NCI-H774 (cell line): Measurements from ENCODE around the gene SLC26A5.
"Not testable (repeated sequence)": the region's sequence is repeated elsewhere in the genome, so short reads cannot be mapped to it uniquely, and the experiment has no call there.

Source experiments
- DNase-seq: peaks from one replicate; lab custom pipeline; 2025; lab: John Stamatoyannopoulos, UW

Gene SLC26A5

GRCh38 chr7:103405789-103406613, 40.0 kb downstream of the SLC26A5 start:
- not testable (repeated sequence) for DNase-seq

- not testable (repeated sequence) for DNase-seq
Measured at GRCh38 chr7:103399687-103400086, 46.3 kb downstream of the SLC26A5 start.

- DNase-seq: no peak
Measured at GRCh38 chr7:103398483-103399127, 47.4 kb downstream of the SLC26A5 start.

DNA sequence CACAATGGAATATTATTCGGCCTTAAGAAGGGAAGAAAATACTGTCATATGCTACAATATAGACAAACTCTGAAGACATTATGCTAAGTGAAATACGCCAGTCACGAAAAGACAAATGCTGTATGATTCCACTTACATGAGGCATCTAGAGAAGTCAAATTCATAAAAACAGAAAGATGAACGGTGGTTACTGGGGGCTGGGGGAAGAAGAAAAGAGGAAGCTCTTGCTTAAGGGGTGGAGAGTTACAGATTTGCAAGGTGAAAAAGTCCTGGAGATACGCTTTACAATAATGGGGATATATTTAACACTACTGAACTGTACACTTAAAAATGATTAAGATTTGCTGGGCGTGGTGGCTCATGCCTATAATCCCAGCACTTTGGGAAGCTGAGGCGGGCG, 49.5 kb downstream of the SLC26A5 start:
- DNase-seq: no peak

DNA sequence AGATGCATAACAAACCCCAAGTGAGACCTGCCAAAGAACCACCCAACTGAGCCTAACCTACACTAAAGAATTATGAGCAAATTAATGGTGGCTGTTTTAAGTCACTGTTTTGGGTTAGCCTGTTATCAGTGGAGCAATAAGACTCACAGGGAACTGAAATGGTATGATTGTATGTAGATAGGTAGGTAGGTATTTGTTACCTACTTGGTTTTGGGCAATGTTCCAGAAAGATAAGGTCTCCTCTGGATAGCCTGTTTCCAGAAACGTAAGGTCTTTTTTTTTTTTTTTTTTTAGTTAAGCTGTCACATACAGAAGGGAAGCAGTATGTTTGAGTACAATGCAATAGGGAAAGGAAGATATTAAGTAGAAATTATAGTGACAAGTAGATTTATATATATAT, 50.9 kb downstream of the SLC26A5 start:
- no peak for DNase-seq

DNA sequence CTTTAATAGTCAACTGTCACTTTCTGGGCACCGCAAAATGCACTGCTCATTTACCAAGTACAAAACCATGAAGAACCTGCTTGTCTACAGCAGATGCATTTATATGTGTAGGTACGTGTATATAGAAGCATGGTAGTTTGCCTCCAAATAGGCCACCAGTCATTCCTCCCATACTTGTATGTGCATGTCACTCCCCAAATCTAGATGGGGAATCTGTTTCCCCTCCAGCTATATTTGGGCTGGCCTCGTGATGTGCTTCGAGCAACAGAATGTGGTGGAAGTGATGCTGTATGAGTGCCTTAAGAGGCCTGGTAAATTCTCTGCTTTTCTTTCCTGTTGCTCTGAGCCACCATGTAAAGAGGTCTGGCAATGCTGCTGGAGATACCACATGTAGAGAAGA, 51.4 kb downstream of the SLC26A5 start:
- DNase-seq: no peak

DNA sequence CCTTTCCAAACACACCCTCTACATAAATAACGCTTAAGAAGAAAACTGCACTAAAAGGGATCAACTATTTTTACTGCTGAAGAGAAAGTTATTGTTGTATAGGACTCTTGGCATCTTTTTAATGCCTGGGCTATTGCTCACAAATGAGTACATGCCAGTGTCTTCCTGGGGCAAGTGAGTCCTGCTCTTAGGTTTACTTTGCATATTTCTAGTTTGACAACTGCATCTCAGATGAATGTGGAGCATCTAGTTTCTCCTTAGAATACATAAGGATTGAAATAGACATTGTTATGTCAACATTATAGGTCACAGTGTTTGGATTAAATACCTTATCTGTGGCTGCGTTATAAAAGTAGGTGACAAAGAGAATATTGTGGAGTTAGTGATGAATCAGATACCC, 54.0 kb downstream of the SLC26A5 start:
- DNase-seq: no peak

DNA sequence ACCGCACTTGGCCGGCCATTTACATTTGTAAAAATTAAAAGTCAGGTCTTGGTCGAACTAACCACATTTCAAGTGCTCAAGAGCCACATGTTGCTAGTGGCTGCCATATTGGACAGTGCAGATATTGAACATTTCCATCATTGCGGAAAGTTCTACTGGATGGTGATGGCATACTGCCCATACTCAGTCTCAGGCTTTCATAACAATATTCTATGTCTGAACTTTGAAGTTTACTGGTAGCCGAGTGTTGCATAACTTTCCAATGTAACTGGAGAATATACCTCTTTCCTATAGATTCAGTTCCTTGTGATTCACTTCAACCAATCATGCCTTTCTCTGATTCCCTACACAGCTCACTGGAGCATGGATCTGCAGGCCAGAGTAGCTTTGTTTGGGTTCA, 54.9 kb downstream of the SLC26A5 start:
- no peak for DNase-seq

DNA sequence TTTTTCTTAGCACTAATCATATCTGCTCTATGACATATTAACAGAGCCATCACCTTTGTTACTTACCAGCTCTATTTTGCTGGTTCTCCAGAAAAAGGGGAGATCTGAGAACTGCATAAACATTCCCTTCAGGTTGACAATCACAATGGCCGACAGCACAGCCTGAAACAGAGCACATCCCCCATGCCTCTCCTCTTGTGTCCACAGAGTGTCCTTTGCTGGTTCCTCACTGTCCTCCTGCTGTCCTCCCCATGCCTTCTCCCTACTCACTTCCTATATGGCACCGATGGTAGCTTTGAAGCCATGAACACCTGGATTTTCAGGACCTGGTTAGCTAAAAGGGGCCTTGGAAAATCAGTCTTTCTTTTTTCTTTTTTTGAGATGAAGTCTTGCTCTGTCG, 56.7 kb downstream of the SLC26A5 start:
- DNase-seq: no peak

GRCh38 chr7:103388469-103389140, 57.4 kb downstream of the SLC26A5 start:
- no peak for DNase-seq

- DNase-seq: no peak
Measured at GRCh38 chr7:103387242-103387641, 58.8 kb downstream of the SLC26A5 start.

DNA sequence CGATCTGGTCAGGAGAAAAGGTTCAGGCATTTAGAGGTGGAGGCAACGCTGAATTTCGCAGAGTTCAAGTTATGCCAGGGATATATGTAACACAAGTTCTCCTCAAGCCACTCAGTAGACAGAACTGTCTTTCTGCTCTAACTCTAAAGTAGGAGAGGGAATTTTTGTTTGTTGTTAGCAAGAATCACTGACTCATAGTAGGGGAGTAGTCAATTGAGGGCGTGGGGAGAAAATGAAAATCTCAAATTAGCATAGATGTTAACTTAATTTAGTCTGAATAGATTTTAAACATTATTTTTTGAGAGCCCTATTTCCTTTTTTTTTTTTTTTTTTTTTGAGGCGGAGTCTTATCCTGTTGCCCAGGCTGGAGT, 64.0 kb downstream of the SLC26A5 start:
- DNase-seq: no peak

- DNase-seq: no peak
Measured at GRCh38 chr7:103381280-103382031, 64.6 kb downstream of the SLC26A5 start.

DNA sequence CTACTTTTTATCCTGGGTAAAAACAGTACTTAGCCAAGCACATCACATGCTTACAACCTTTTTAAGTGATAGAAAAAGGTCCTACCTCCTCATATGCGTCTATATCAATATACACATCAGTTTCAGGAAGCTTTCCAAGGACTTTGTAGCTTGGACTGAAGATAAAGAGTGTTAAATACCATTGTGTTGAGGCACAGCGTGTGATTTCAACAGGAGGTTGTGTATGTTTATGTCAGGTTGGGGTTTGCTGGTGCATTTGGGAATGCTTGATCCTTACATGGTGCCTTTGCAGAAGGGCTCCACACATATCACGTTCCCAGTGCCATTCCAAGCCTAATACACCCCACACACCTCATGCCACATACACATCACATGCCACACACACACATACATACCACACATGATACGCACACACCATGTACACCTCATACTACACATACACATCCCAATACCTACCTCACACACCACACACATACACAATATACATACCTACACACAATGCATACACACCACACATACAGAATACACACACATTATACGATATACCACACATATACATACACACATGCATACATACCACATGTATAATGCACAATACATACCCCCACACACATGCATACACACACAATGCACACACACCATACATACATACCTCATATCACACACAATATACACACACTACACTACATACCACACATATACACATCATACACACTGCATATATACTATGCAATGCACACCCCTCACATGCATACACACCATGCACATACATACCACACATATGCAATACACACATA, 65.4 kb downstream of the SLC26A5 start:
- no peak for DNase-seq

GRCh38 chr7:103379270-103379975, 66.6 kb downstream of the SLC26A5 start:
- no peak for DNase-seq

- DNase-seq: no peak
Measured at GRCh38 chr7:103373866-103374643, 72.0 kb downstream of the SLC26A5 start.

DNA sequence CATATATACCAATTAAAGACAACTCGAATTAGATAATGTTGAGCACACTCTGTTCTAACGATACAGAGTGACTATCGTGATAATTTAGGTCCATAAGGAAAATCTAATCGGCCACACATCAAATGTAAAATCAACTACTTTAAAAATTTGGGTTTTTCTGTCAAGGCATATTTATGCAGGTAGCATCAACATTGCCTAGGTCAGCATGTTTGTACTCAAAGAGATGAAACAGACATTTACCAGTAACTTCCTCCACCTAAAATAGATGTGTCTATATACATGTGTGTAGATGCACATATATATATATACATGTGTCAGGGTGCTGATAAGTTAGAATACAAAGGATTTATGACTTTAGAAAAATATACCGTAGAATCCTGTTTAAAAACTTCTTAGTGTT, 76.6 kb downstream of the SLC26A5 start:
- no peak for DNase-seq

DNA sequence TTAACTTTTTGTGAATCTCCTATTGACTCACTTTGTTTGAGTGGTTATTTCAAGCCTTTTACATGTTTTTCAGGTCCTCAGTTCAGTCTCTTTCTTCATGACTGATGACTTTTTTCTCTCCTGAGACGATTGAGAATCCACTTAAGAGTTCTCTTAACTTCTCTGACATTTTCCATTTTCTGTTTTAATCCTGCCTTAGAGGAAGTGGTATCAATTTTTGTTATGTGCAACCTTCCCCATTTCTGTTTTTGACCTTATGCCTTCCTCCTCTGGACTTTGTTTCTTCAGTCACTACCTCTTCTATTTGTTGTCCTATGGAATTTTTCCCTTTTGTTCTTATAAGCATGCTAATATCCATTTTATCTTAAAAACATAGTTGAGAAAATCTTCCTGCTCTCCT, 96.2 kb downstream of the SLC26A5 start:
- DNase-seq: no peak

DNA sequence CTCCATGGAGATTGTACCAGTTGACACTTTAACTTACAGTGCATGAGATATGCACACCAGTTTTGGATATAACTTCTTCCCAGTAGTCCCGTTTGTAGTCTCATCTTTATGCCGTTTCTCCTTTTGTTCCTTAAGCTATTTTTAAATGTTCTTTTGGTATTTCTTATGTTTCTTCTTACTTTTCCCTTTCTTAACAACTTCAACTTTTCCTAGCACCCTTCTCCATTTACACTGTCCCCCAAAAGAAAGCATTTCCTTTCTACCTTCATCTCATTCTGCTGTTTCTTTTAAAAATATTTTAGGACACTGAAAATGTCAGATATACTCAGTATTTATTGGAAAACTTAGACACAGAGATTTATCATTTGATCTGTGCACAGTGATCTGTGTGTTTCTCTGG, 97.0 kb downstream of the SLC26A5 start:
- DNase-seq: no peak

- DNase-seq: no peak
Measured at GRCh38 chr7:103348452-103348851, 97.6 kb downstream of the SLC26A5 start.
